SK-N-MC (cell line): ENCODE data around the gene BRICD5.

Experiments used
- EZH2 ChIP-seq: fragments of 200-600 bp; sonication (generic); IDR thresholded peaks from one replicate; pipeline ENCODE4 v1.6.1; 2017; ENCODE audit warnings: antibody characterized with exemption
- FOXP2 ChIP-seq: optimal IDR thresholded peaks from 2 replicates; pipeline ENCODE3; 2011; ENCODE audit warnings: mild to moderate bottlenecking, moderate library complexity; ENCODE audit not compliant: insufficient read depth; ENCODE audit errors: extremely low read length, control extremely low read depth
- POLR2AphosphoS5 ChIP-seq: IDR thresholded peaks from 2 replicates; pipeline ENCODE4 v1.6.1; 2012; ENCODE audit warnings: mild to moderate bottlenecking, low read depth, low read length, borderline replicate concordance

GRCh38 chr16:2186505-2186904 lies 24.2 kb downstream of the BRICD5 start:
- TF ChIP-seq EZH2 (no peak), POLR2AphosphoS5 (no peak), FOXP2 (no peak)
